AG04449 (cell line): ENCODE data around the gene UGT1A4.

ENCODE experiments used
- CTCF ChIA-PET: fragments of 350-600 bp; formaldehyde crosslinking; extraction: SDS; loops from one replicate; lab custom pipeline; 2021; ENCODE audit warnings: antibody characterized with exemption; lab: Yijun Ruan, JAX
- POLR2A ChIA-PET: fragments of 400-600, 350-600 bp; formaldehyde crosslinking; extraction: SDS; loops from one replicate; lab custom pipeline; 2020; ENCODE audit warnings: antibody characterized with exemption, inconsistent platforms; lab: Yijun Ruan, JAX
- DNase-seq: peaks from one replicate; pipeline ENCODE4 v3.0.0-alpha.2; 2010; ENCODE audit warnings: low read depth, low spot score
- H3K4me3 ChIP-seq: 2 replicates; pipeline ENCODE4 v1.5.1; 2011; ENCODE audit warnings: low read depth, mild to moderate bottlenecking, control low read depth, low read length
- CTCF ChIP-seq: IDR thresholded peaks from one replicate; pipeline ENCODE4 v1.5.1; 2011; ENCODE audit warnings: mild to moderate bottlenecking, moderate library complexity, low read length, control low read depth, inconsistent platforms; ENCODE audit not compliant: insufficient read depth; ENCODE audit errors: missing control alignments

The UGT1A4 gene

GRCh38 chr2:233754872-233755611 lies 36.5 kb downstream of the UGT1A4 start:
- no peak for DNase-seq
- CTCF ChIA-PET = no interaction called here
- TF ChIP-seq CTCF = no peak
- no peak overlapping the region for H3K4me3 ChIP-seq
- POLR2A ChIA-PET = no interaction called here

GRCh38 chr2:233756429-233757081 lies 38.0 kb downstream of the UGT1A4 start:
- DNase-seq = no peak
- CTCF ChIA-PET = no interaction called here
- POLR2A ChIA-PET = no interaction called here
- no peak overlapping the region for H3K4me3 ChIP-seq
- TF ChIP-seq CTCF = no peak

GRCh38 chr2:233758141-233758540 lies 39.6 kb downstream of the UGT1A4 start:
- CTCF ChIA-PET = no interaction called here
- H3K4me3 ChIP-seq = no peak overlapping the region
- no peak for TF ChIP-seq CTCF
- POLR2A ChIA-PET = no interaction called here
- no peak for DNase-seq

- TF ChIP-seq CTCF = no peak
- CTCF ChIA-PET = no interaction called here
- DNase-seq = no peak
- no peak overlapping the region for H3K4me3 ChIP-seq
- POLR2A ChIA-PET = no interaction called here
These were observed 40.3 kb downstream of the UGT1A4 start for GRCh38 chr2:233758849-233759248.

- no peak for TF ChIP-seq CTCF
- H3K4me3 ChIP-seq = no peak within 1 kb of the TSS
- CTCF ChIA-PET = interaction anchor here (0.6 kb wide), 1 partner anchor 73 kb away, joined by 3 read pairs; no protein-coding TSS in a partner anchor
- POLR2A ChIA-PET = no interaction called here
- no peak for DNase-seq
These were observed 41.5 kb downstream of the UGT1A4 start, which contains the start of gene UGT1A1 for GRCh38 chr2:233760043-233760442. Gene UGT1A1, plus strand, starts transcription at chr2:233760270. Its CDS starts 18 bp downstream, at chr2:233760288.

- ChIA-PET POLR2A (no interaction called here), CTCF (no interaction called here)
- DNase-seq = no peak
- H3K4me3 ChIP-seq = no peak overlapping the region
- no peak for TF ChIP-seq CTCF
These were observed 42.7 kb downstream of the UGT1A4 start for GRCh38 chr2:233761040-233761769.
